Type B pancreatic cell (in vitro differentiated cells): ENCODE results near the gene SOX12. TPM values are rescaled to one million over a fixed set of nuclear protein-coding genes. Genes with fewer than 3 reads are reported as not detected.

Source experiments
- DNase-seq: peaks from one replicate; pipeline ENCODE4 v3.0.0; 2021; ENCODE audit warnings: mixed read lengths; ENCODE audit not compliant: unreplicated experiment; ENCODE audit errors: extremely low spot score
- H3K27ac Mint-ChIP-seq: 2 replicates; pipeline ENCODE4 v1.8.0; 2021; ENCODE audit warnings: mild to moderate bottlenecking, mixed read lengths
- H3K27me3 Mint-ChIP-seq: 2 replicates; pipeline ENCODE4 v1.8.0; 2021; ENCODE audit warnings: mixed read lengths
- H3K36me3 Mint-ChIP-seq: 2 replicates; pipeline ENCODE4 v1.8.0; 2021; ENCODE audit warnings: mixed read lengths
- H3K4me1 Mint-ChIP-seq: one replicate; pipeline ENCODE4 v1.8.0; 2021; ENCODE audit warnings: mixed read lengths; ENCODE audit not compliant: unreplicated experiment
- H3K4me3 Mint-ChIP-seq: 2 replicates; pipeline ENCODE4 v1.8.0; 2021; ENCODE audit warnings: mild to moderate bottlenecking, mixed read lengths
- H3K9me3 Mint-ChIP-seq: 2 replicates; pipeline ENCODE4 v1.8.0; 2021; ENCODE audit warnings: mixed read lengths
- CTCF ChIP-seq: fragments of 200-600 bp; sonication (generic); conservative IDR thresholded peaks from 2 replicates; pipeline ENCODE4 v1.5.0; 2021; ENCODE audit warnings: antibody characterized with exemption, mild to moderate bottlenecking
- long read RNA-seq: library from polyadenylated mRNA; unstranded; transcript quantifications from one replicate; pipeline ENCODE4 v2.0.0, GENCODE V29; 2020
- total RNA-seq: library from RNA; stranded (reverse); gene quantifications from 2 replicates; pipeline ENCODE4 v1.2.1, GENCODE V29; 2021; ENCODE audit warnings: low replicate concordance

The SOX12 gene
- total RNA-seq = 9.9 and 52.7 TPM in 2 replicates
- long read RNA-seq = 0 reads

- peak within 1 kb of the TSS; percentile 97 for H3K4me3 Mint-ChIP-seq
- H3K36me3 Mint-ChIP-seq = peaks cover 11% of the 10 kb centered on the region
- no peak for TF ChIP-seq CTCF
- H3K4me1 Mint-ChIP-seq = peaks cover 26% of the 10 kb centered on the region
- no peaks in the 10 kb centered on the region for H3K9me3 Mint-ChIP-seq
- peaks cover 2% of the 10 kb centered on the region for H3K27me3 Mint-ChIP-seq
- H3K27ac Mint-ChIP-seq = peak within 1 kb of the TSS; percentile 97
- peak; percentile 100 for DNase-seq
Measured at GRCh38 chr20:325045-325888, at the start of gene SOX12. TSS of gene SOX12 (plus strand) at chr20:325552. CDS start at chr20:325925, 373 bp downstream.

- H3K9me3 Mint-ChIP-seq = no peaks in the 10 kb centered on the region
- no peak for DNase-seq
- peaks cover 25% of the 10 kb centered on the region for H3K36me3 Mint-ChIP-seq
- no peak overlapping the region for H3K27ac Mint-ChIP-seq
- H3K4me1 Mint-ChIP-seq = no peaks in the 10 kb centered on the region
- H3K27me3 Mint-ChIP-seq = no peaks in the 10 kb centered on the region
- TF ChIP-seq CTCF = no peak
- no peak overlapping the region for H3K4me3 Mint-ChIP-seq
Measured at GRCh38 chr20:275791-276190, 49.6 kb upstream of the SOX12 start.

GRCh38 chr20:276620-277495 lies 48.5 kb upstream of the SOX12 start:
- DNase-seq = no peak

GRCh38 chr20:277496-277781 lies 47.9 kb upstream of the SOX12 start:
- no peaks in the 10 kb centered on the region for H3K4me1 Mint-ChIP-seq
- no peak overlapping the region for H3K27ac Mint-ChIP-seq
- no peak overlapping the region for H3K4me3 Mint-ChIP-seq
- TF ChIP-seq CTCF = no peak
- H3K27me3 Mint-ChIP-seq = no peaks in the 10 kb centered on the region
- no peak for DNase-seq
- no peaks in the 10 kb centered on the region for H3K9me3 Mint-ChIP-seq
- peaks cover 34% of the 10 kb centered on the region for H3K36me3 Mint-ChIP-seq

More at GRCh38 chr20:276620-277495, 48.5 kb upstream of the SOX12 start:
- Mint-ChIP-seq H3K9me3 (no peaks in the 10 kb centered on the region), H3K36me3 (peaks cover 29% of the 10 kb centered on the region), H3K27ac (no peak overlapping the region), H3K4me1 (no peaks in the 10 kb centered on the region), H3K4me3 (no peak overlapping the region), H3K27me3 (no peaks in the 10 kb centered on the region)
- no peak for TF ChIP-seq CTCF

- DNase-seq = no peak
- Mint-ChIP-seq H3K36me3 (peaks cover 34% of the 10 kb centered on the region), H3K9me3 (no peaks in the 10 kb centered on the region), H3K4me1 (no peaks in the 10 kb centered on the region), H3K4me3 (no peak overlapping the region), H3K27me3 (no peaks in the 10 kb centered on the region), H3K27ac (no peak overlapping the region)
- TF ChIP-seq CTCF = no peak
Measured at GRCh38 chr20:278181-278580, 47.2 kb upstream of the SOX12 start.
